HG03135 (cell line): Measurements from ENCODE around the gene COL28A1.

Experiments
- ATAC-seq: cut with Tn5 transposase; IDR thresholded peaks from one replicate; pipeline ENCODE4 v1.9.1; 2021; ENCODE audit warnings: mild to moderate bottlenecking, moderate library complexity; ENCODE audit not compliant: unreplicated experiment

The COL28A1 gene

DNA sequence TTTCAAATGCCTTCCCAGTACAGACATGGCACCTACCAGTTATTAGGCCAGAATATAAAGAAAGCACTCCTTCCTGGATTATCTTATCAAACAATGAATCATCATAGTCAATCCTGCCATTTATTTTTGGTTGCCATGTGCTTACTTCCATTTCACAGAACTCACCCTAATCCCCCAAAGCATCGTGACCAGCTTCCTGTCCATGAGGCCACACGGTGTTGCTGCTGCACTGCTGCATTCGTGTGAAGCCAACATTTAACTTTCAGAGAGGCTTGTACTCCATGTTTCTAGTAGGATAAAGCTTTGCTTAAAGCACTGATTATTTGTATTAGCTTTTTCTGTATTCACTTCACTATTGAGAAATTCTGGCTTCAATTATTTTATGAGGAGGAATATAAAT lies 14.4 kb downstream of the COL28A1 start:
- no peak for ATAC-seq

DNA sequence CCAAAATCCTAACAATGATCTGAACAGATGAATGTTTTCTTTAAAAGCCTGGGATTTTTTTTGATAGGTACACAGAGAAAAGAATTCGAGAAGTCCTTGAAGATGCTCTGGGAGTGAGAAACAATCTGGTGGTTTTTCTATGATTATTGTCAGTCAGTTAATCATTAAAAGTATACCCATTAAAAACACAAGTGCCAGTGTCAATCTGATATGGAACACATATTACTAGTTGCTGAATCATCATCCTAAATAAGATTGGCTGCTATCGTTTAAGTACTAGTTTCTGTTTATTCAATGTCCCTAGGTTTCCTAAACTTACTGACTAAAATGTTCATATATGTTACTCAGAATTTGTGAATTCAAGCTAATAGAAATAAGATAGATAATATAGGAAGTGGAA lies 16.1 kb downstream of the COL28A1 start:
- ATAC-seq = no peak

DNA sequence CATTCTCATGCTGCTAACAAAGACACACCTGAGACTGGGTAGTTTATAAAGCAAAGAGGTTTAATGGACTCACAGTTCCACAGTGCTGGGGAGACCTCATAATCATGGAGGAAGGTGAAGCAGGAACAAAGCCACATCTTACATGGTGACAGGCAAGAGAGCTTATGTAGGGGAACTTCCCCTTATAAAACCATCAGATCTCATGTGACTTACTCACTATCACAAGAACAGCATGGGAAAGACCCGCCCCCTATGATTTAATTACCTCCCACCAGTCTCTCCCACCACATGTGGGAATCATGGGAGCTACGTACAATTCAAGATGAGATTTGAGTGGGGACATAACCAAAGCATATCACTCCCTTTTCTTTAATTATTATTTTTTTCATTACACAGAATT lies 16.6 kb downstream of the COL28A1 start:
- no peak for ATAC-seq

DNA sequence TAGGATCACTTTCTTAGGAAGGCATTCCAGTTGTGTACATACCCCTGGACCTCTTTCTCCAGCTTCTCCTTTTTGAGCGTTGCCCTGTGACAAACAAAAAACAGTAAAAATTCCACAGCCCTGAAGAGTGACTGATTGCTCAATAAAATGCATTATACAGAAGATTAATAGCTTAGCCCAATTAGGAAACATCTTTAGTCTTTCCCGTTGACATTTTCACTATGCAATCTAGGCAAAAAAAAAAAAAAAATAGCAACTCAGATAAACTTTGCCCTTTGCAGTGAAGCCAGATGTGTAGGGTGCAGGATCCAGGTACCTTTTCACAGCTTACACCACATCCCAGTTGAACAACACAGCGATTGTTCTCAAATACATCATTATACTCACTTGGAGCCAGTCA lies 17.9 kb downstream of the COL28A1 start:
- ATAC-seq = no peak

GRCh38 chr7:7516662-7517061 lies 19.0 kb downstream of the COL28A1 start:
- no peak for ATAC-seq

GRCh38 chr7:7516156-7516555 lies 19.5 kb downstream of the COL28A1 start:
- no peak for ATAC-seq

DNA sequence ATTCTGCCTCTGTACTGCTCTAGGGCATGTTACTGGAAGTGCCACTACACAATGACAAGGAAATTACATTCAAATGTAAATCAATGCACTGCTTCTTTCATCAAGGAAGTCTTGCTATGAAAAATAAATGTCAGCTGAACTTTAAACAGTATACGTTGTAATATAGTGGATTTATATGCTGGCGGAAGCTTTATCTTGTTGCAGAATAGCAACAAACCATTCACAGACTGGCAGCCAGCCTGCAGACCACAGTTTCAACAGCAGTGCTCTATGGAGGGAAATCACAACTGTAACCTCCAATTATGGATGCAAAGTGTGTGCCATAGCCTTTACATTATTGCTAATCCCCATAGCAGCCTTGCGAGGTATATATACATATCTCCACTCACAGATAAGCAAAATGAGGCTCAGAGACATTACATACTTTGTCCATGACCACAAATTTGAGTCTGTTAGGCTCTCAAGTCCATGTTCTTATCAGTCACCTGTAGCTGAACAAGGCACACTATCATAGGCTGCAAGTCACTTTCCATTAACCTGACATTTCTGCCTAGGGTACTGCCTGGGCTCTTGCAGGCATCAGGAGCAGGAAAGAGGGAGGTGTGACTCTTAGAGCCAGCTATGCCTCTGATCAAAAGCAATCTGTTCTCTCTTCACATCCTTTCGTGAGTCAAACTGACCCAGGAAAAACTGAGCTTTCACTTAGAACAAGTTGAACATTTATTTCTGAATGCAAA lies 22.6 kb downstream of the COL28A1 start:
- ATAC-seq = no peak

DNA sequence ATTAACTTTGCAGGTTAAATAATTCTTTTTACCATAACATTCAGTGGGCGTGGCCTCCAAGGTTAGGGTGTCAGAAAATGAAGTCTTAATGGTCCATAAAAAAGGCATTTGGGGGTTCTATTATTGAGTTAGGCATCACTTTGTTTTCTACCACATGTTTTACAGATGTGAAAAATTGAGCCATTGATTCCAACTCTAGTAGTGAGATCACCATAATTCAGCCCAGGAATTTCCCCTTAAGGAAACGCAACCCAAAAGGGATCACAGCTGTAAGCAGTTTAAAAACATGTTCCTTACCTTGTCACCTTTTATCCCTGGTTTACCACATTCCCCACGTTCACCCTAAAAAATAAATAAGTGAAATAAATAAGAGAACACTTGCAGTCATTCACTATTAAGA lies 24.9 kb downstream of the COL28A1 start:
- ATAC-seq = no peak

DNA sequence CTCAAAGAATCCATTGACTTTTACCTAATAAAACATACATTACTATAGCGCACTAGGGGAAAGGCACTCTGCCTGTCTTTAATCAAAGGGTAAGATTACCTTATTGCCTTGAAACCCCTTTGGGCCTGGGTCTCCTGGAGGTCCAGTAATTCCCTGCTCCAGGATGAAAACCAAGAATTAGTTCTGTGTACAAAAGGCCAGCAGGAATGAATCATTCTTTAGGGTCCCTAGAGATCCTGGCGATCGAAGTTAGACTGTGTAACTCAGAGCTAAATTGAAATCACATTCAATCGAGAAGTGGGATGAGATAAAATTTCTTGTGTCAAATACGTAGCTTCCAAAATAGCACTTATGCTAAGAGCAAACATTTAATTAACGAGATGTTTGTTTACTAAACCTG lies 29.8 kb downstream of the COL28A1 start:
- no peak for ATAC-seq

DNA sequence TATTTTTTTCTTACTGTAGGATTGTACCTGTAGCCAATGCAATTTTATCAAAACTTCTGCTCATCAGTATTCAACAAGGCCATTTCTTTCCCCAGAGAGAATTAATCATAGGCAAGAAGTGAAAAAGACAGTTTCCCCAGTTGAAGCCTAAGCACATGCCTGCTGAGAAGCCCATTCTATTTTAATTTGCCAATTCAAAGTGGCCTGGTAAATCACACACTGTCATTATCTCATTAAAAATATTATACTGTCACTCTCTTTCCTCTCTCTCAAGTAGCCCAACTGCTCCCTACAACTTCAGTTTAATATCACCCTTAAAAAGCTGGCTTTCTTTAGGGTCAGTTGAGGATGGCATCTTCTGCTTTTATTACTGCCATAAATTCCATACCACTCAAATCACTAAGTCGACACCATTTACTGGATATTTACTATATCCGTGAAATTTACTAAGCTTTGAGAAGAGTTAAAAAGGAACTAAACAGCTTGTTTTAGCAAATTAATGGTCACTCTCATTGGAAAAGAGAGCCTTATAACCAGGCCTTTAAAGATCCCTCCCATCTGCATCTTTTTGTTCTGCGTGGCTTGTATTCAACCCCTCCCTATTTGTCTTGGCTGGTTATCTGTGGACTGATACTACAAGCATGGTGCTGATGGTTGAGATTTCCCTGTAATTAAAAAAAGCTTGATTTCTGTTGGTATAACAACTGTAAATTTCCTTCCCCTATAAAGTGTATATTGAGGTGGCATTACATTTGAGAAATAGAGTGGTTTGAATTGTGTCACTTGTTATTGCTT lies 30.6 kb downstream of the COL28A1 start:
- ATAC-seq = no peak

GRCh38 chr7:7499892-7500291 lies 35.8 kb downstream of the COL28A1 start:
- ATAC-seq = no peak

DNA sequence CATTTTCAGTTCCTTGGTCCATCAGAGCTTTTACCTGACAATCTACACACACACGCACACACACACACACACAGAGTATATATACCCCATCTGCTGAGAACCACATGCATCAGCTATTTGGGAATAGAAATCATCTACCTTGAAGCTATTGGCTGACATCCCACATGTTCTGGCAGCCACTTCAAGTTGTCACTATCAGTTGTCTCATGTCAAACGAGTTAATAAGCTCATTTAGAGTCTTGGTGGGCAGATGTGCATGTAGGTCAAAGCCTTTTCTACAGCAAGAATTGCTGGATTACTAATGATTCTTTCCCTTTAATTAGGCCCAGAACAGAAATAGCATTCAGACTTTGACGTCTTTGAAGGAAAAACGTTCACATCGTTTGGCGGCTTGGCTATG lies 36.8 kb downstream of the COL28A1 start:
- ATAC-seq = no peak

DNA sequence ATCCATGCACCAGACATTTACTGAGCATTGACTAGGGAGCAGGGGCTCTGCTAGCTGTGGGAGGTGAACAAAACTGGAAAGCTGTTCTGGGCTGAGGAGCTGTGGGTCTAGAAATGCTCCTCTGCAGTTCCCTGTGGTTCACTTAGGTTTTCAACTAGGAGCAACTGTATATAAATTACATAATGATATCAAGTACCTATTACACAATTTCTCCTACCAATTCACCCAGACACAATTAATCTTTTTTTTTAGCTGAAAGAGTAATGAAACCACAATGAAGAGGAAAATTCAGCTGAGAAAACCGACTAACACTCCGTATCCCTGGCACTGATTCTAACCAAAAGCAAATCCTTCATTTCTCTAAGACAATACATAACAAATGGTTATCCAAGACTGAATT lies 39.4 kb downstream of the COL28A1 start:
- no peak for ATAC-seq

GRCh38 chr7:7495171-7495570 lies 40.5 kb downstream of the COL28A1 start:
- no peak for ATAC-seq

GRCh38 chr7:7491044-7491443 lies 44.6 kb downstream of the COL28A1 start:
- no peak for ATAC-seq

DNA sequence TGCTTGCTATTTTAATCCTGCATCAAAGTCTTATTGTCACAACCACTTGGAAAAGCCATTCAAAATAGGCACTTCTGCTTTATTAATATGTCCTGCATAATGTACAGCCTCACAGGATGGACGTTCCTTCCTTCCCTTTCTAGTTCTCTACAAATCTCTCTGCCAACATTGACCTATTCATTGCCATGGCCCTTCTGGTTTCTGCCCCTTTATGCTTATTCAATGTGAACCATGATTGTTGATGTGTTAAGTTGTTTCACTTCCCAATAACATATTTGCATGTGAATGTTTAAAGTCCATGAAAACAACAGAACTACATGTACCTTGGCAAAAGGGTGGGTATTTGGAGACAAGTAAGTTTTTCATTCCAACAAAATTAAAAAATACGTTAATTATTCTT lies 45.7 kb downstream of the COL28A1 start:
- no peak for ATAC-seq

- no peak for ATAC-seq
These were observed 46.1 kb downstream of the COL28A1 start for GRCh38 chr7:7489546-7489945.

GRCh38 chr7:7486362-7486761 lies 49.3 kb downstream of the COL28A1 start:
- no peak for ATAC-seq

DNA sequence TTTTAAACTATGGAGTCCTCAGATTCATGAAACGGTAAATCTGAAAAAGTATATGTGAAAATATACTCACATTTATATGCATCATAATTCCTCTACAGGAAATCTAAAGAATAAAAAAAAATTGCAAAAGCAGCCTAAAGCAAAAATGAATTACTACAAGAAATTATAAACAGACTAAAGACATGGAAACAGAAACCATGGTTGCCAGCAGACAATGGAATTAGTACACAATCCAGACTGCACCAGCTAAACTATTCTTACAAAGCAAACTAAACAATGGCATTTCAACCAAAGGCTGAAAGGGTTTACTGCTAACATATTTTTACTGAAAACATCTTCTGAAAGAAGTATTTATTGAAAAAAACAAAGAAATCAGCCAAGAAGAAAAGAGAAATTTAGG lies 51.6 kb downstream of the COL28A1 start:
- ATAC-seq = no peak

- ATAC-seq = no peak
These were observed 53.9 kb downstream of the COL28A1 start for GRCh38 chr7:7481802-7482201.

DNA sequence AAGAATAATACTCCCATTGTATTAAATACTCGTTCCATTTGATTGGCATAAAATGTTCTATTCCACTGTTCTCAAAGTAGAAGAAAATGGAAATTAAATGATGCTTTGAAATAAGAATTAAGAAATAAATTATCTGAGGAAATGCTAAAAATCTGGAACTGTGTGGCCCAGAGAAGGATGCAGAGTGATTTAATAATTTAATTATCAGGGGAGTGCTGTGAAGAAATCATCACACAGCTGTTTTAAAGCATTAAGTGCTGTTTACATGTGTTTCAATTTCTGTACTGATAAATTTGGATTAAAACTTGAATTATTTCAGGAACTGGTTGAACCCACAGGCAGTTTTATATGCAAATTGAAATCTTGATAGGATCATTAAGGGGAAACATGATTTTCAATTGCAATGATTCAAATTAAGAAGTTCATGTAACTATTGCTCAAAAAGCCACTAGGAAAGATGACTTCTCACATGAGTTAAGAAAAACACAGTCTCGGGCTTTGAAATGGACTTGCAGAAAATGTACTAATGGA lies 56.3 kb downstream of the COL28A1 start:
- no peak for ATAC-seq

DNA sequence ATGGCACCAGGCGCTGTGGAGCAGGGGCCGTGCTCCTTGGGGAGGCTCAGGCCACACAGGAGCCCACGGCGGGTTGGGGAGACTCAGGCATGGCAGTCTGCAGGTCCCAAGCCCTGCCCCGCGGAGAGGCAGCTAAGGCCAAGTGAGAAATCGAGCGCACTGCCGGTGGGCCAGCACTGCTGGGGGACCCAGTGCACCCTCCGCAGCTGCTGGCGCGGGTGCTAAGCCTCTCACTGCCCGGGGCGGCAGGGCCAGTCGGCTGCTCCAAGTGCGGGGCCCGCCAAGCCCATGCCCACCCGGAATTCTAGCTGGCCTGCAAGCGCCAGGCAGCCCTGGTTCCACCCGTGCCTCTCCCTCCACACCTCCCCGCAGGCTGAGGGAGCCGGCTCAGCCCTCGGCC lies 57.1 kb downstream of the COL28A1 start:
- ATAC-seq = no peak
